SK-N-MC (cell line): ENCODE data around the gene EDC3.

Source experiments
- EZH2 ChIP-seq: fragments of 200-600 bp; sonication (generic); IDR thresholded peaks from one replicate; pipeline ENCODE4 v1.6.1; 2017; ENCODE audit warnings: antibody characterized with exemption
- FOXP2 ChIP-seq: optimal IDR thresholded peaks from 2 replicates; pipeline ENCODE3; 2011; ENCODE audit warnings: mild to moderate bottlenecking, moderate library complexity; ENCODE audit not compliant: insufficient read depth; ENCODE audit errors: extremely low read length, control extremely low read depth
- POLR2AphosphoS5 ChIP-seq: IDR thresholded peaks from 2 replicates; pipeline ENCODE4 v1.6.1; 2012; ENCODE audit warnings: mild to moderate bottlenecking, low read depth, low read length, borderline replicate concordance

- TF ChIP-seq EZH2 = no peak
- no peak for TF ChIP-seq POLR2AphosphoS5
- no peak for TF ChIP-seq FOXP2
These were observed 83.1 kb downstream of the EDC3 start for GRCh38 chr15:74612677-74613076.
